Globus pallidus (tissue), 1 donor: ENCODE measurements around the gene AJM1.
A peak's percentile ranks its signal among the peaks of the same experiment; 100 is the strongest.
"Not testable (repeated sequence)": the region's sequence is repeated elsewhere in the genome, so short reads cannot be mapped to it uniquely, and the experiment has no call there.

Experiments
- DNase-seq: peaks from one replicate; pipeline ENCODE4 v3.0.0-alpha.2; 2015; ENCODE audit warnings: low spot score

Gene AJM1

DNA sequence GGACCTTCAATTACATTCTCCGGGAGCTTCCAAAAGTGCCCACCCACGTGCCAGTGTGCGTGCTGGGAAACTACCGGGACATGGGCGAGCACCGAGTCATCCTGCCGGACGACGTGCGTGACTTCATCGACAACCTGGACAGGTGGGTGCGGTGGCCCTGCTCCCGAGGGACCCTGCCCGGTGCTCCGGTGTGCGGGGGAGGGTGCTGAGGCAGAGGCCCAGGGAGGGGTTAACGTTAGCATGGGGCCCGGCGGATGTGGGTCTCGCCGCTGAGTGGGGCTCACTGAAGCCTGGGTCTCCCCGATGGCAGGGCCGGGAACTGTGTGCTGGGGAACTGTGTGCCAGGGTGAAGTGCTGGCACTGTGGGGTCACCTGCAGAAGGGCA, 10.6 kb upstream of the AJM1 start:
- DNase-seq, result no peak

DNA sequence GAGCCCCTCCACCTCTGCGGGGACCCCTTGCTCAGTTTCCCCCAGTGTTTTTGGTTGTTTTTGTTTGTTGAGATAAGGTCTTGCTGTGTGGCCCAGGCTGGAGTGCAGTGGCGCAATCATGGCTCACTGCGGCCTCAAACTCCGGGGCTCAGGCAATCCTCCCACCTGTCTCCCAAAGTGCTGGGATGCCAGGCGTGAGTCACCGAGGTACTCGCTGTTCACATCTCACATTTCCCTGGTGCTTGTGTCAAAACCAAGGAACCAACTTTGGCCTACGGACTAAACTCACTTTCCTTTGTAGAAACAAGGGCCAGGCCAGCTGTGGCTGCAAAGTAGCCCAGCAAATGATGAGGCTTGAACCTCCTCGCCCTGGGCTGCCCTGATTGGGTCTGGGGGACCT, 9.7 kb upstream of the AJM1 start:
- no peak for DNase-seq

DNA sequence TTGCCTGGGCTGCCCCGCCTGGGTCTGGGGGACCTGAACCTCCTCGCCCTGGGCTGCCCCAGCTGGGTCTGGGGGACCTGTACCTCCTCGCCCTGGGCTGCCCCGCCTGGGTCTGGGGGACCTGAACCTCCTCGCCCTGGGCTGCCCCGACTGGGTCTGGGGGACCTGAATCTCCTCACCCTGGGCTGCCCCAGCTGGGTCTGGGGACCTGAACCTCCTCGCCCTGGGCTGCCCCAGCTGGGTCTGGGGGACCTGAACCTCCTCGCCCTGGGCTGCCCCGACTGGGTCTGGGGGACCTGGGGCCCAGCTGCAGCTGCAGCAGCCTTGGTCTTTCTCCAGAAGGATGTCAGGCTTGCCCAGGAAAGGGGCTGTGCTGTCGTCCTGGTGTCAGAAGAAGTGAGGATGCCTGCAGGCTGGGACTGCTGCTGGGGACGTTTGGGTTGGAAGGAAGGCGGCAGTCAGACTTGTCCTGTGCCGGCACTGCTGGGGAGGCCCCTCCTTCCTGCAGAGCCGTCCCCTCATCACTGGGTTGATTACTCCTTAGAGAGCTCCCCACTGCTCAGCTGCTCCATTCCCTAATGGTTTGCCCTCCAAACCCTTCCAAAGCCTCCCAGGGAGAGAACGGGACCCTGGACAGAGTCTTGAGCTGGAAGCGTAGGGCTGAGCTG, 8.8 kb upstream of the AJM1 start:
- DNase-seq, result not testable (repeated sequence)

DNA sequence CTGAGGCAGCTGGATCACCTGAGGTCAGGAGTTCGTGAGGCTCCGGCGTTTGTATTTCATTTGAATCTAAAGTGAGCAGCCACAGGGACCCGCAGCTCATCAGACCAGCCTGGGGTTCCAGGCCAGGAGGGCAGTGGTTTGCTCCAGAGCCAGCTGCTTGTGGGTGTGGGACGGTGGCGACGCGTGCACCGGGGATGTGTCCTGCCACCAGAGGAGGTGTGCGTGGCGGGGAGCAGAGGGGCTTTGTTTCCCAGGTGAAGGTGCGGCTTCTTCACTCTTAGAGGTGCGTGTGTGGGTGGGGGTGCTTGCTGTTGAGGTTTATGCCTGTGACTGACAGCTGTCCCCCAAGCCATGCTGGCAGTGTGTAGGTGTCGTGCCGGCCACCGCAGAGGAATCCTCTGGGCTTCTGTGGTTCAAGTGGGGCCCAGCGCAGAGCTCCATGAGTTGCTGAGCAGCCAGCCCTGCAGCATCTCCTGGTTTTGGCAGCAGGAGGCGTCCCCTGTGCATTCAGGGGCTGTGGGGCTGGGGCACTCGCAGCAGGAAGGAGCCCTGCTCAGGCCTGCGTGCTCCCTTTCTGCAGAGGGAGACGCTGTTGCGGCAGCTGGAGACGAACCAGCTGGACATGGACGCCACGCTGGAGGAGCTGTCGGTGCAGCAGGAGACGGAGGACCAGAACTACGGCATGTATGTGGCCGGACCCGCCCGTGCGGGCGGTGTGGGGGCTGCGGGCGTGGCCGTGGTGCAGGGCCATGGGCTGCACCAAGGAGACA, 6.9 kb upstream of the AJM1 start:
- no peak for DNase-seq

DNA sequence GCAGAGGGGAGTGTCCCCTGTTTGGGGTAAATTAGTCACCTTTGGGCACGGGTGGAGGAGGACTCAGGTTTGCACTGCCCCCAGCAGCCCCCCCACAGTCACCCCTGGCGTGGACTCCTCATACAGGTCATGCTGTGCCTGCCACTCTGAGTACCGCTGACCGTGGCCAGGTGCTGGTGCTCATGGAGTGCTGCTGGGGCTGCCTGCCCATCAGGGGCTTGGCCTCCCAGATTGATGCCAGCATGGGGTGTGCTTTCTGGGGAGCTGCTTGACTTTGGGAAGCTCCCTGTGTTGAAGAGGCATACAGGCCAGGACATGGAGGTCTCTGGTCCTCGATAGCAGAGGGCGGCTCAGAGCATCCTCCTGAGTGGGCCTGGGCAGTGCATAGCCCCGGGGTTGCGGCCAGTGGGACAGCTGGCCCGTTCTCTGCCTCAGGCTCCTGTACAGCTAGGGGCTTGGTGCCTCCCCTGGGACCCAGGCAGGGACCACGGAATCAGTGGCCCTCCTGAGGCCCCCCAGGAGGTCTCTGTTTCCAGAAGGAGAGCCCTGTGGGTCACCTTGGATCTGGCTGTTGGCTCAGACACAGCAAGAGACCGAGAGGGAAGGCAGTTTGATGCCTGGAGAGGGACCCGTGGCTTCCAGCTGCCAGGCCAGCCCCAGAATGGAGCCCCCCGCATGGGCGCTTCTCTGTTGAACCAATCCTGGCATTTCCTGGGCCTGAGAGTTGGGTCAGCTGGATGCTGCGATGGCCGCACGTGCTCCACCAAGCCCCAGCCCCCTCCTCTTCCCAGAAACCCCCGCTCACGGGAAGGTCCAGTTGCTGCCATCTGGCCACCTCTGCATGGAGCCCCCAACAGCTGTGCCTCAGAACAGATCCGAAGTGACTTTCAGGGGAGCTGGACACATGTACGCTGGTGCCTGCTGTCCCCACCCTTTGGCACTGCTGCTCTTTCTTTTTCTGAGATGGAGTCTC, 6.1 kb upstream of the AJM1 start:
- DNase-seq, result no peak

DNA sequence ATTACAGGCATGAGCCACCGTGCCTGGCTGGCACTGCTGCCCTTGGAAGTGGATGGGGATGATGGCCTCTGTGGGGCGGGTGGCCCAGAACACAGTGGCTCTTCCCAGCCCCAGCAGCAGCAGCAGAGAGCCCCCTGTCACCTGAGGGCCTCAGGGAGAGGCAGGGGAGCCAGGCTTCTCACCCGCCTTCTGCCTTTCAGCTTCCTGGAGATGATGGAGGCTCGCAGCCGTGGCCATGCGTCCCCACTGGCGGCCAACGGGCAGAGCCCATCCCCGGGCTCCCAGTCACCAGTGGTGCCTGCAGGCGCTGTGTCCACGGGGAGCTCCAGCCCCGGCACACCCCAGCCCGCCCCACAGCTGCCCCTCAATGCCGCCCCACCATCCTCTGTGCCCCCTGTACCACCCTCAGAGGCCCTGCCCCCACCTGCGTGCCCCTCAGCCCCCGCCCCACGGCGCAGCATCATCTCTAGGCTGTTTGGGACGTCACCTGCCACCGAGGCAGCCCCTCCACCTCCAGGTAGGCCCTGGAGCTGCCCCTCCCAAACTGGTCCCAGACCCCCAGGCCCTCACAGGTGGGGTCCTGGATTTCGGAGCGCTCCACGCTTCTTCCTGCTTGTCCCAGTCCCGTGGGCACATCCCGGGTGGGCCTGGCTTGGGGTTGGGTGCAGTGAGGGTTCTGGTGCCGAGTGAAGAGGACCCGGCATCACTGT, 5.0 kb upstream of the AJM1 start:
- no peak for DNase-seq

DNA sequence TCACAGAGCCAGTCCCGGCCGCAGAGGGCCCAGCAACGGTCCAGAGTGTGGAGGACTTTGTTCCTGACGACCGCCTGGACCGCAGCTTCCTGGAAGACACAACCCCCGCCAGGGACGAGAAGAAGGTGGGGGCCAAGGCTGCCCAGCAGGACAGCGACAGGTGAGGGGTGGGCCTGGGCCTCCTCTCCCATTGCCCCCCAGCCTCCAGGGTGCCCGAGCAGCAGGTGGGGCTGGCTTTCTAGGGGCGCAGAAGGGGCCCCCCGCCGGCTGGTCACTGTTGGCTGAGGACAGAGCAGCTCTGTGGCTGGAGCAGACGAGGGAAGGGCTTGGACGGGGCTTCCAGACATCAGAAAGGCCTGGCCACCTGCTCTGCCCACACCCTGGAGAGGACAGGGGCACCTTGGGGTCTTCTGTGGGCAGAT, 4.4 kb upstream of the AJM1 start:
- not testable (repeated sequence) for DNase-seq

DNA sequence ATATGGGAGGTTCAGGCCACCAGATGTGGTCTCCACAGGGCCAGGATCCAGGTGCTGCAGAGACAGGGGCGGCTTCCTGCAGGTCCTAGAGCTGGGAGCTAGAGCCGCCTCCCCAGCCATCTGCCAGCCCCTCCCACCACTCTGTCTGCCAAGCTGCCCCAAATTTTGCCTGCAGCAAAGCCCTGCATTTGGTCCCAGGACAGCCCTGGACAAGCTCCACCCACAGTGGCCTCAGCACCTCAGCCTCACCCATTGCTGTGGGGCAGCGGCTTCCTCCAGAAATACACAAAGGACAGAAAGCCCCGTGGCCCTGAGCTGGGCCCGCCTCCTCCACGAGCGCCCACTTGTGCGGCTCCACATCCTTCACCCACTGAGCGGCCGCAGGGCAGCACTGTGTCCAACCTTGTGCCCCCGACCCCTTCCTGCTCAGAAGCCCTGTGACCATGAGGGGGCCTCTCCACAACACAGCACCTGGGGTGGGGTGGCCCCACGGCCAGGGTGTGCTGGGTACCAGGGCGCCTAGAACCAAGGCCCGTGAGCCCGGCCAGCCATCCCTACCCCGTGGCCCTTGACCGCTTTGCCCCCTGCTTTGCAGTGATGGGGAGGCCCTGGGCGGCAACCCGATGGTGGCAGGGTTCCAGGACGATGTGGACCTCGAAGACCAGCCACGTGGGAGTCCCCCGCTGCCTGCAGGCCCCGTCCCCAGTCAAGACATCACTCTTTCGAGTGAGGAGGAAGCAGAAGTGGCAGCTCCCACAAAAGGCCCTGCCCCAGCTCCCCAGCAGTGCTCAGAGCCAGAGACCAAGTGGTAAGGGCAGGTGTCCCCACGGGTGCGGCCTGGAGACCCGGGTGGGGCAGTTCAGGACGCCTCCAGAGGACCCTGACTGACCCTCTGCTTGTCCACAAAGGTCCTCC, 3.7 kb upstream of the AJM1 start:
- no peak for DNase-seq

DNA sequence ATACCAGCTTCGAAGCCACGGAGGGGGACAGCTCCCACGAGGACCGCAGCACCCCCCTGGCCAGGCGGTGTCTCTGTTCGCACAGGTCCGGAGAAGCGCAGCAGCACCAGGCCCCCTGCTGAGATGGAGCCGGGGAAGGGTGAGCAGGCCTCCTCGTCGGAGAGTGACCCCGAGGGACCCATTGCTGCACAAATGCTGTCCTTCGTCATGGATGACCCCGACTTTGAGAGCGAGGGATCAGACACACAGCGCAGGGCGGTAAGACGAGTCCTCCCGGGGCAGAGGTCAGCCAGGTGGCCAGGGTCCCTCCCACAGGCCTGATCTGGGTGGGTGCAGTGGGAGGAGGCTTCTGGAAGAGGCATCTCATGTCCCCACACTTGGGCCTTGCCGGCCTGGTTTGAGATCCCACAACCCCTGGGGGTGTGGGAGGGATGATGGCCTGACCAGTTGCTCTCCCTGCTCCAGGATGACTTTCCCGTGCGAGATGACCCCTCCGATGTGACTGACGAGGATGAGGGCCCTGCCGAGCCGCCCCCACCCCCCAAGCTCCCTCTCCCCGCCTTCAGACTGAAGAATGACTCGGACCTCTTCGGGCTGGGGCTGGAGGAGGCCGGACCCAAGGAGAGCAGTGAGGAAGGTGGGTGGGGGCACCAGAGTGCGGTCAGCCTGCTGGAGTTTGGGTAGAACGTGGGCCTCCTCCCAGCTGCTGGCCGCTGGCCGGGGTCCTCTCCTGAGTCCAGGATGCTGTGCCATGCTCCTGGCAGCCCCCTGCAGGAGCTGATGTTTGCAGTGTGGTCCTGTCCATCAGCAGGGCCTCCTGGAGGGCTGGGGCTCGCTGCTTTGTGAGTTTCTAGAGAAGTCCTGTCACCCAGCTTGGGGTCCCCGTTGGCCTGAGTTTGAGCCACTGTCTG, 2.8 kb upstream of the AJM1 start:
- DNase-seq, result no peak

DNA sequence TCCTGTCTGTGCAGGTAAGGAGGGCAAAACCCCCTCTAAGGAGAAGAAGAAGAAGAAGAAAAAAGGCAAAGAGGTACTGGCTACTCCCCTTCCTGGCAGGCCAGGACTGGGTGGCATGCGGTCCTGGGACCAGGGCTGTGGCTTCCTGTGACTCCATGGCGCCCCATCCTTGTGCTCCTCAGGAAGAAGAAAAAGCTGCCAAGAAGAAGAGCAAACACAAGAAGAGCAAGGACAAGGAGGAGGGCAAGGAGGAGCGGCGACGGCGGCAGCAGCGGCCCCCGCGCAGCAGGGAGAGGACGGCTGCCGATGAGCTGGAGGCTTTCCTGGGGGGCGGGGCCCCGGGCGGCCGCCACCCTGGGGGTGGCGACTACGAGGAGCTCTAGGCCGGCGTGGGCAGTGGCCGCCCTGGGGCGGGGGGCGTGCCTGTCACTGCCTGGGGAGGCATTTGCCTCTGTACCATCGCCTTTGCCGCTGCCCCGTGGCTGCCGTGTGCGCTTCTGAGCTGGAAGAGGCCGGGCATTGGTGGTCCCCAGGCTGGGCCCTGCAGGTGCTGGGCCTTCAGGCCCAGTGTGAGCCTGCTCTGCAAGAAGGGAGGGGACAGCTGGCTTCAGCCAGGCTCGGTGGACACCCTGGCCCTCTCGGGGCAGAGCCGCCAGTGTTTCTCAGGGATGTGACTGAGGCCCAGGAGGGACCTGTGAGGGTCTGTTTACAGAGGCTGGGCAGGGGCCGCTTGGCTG, 2.0 kb upstream of the AJM1 start:
- no peak for DNase-seq

DNA sequence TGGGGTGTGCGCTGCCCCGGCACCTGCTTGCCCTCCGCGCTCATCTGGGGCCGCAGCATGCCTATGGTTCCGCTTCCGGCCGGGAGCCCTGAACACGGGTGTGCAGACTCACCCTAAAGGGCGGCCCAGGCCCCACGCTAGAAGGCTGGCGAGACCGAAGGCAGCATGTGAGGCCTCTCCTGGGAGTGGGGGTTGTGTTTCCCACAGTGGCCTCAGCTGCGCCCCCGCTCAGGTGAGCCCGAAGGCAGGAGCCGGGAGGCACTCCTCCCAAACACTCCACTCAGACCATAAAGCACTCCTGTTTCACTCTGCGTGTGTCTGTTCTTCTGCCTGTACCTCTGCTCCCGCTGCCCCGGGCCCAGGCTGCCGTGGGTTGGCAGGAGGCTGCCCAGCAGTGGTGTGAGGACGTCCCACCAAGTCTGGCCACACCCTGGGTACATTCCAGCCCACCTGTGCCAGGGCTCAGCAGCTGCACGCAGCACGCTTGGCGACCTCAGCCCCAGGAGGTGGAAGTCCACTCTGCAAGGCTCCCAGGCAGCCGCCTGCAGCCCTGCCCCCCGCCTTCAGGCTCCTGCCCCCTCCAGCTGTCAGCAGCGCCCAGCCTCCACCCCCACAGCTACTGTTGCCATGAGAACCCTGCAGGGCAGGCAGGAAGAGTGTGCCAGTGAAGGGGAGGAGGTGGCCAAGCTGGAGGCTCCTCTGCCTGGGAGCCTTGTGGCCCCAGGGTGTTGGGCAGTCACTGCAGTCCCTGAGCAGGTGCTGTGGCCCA, 1.2 kb upstream of the AJM1 start:
- peak; percentile 88 for DNase-seq

DNA sequence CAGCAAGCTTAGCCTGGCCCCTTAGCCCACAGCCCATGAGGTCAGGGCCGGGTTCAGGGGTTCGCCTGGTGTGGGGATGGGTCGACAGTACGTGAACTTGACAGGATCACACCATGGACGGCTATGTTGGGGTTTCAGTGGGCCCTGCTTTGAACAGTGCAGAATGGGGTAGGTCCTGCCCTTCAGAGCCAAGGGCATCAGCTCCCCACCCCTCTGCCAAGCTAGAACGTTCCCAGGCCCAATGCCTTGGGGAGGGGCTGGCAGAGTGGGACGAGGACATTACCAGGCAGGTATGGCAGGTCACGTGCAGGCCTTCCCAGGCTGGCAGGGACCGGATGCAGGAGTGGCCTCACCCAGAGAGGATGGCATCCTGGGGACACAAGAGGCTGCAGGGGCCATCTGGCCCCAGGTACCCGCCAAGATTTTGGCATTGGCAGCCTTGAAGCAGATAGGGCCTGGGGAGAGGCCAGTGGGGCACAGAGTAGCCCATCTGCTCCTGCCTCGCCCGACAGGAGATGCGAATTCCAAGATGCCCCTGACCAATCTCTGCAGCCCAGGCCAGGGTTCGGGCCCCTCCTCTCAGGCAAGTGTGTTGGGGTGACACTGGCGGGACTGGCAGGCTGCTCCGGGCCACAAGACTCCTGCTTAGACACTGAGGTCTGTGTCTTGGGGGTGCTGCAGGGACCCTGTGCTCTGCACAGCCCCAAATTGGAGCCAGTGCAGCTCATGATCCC, 465 bp upstream of the AJM1 start:
- not testable (repeated sequence) for DNase-seq

DNA sequence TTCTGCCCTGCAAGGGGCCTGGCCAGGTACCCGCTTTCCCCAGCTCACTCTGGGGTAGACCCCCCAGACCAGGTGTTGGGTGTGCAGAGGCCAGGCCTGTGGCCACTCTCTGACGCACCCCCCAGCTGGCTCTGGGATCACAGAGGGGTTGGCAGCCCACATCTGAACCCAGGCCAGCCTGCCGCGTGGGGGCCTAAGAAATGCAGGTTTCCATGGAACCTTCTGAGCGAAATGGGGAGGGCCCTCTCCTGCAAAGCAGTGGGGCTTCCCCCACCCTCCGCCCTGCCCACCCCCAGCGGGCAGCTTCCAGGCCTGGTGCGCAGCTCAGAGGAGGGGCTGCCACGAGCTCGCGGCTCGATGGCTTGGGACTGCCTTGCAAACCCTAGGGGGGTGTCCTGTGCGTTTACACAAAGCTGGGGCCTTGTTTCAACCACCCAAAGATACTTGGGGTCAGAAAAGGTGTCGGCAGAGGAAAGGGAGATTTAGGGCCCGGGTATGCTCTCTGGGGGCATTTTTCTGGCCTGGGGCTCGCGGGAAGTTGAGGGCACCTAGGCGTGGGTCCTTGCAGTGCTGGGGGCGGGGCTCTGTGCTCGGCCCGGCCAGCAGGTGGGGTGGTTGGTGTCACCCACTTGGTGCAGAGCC, 1.0 kb downstream of the AJM1 start:
- DNase-seq, result not testable (repeated sequence)

DNA sequence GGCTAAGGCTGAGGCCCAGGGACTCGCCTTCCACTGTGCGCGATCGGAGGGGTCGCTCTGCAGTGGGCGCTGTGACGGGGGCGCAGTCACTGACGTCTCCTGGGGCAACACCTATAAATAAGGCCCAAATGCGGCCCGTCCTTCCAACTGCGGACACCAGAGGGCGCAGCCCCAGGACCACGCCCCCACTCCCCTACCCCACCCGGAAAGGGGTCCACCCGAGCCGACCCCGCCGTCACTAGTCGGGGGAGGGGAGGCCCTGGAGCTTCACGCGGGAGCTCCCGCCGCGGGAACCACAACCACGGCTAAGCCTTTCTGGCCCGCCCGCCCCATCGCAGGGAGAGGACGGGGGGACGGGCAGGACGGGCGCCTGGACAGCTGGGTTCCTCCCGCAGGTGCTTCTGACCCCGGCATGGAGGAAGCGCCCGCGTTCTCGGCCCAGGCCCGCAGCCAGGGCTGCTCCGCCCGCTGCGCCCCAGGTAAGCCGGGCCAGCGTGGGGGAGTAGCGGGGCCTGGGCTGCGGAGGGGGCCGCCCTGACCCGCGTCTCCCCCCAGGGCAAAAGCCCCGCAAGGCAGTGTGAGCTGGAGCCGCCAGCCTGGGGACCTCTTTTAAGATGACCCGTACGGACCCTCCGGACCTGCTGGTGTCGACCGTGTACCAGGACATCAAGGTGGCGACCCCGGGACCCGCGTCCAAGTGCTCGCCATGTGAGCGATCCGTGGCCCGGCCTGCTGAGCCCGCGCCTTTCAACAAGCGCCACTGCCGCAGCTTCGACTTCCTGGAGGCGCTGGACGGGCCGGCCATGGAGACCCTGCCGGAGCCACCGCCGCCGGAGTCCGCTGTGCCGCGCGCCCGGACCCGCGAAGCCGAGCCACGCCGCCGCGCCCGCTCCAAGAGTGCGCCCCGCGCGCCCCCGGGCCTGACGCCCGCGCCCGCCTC, 1.8 kb downstream of the AJM1 start:
- DNase-seq, result not testable (repeated sequence)

DNA sequence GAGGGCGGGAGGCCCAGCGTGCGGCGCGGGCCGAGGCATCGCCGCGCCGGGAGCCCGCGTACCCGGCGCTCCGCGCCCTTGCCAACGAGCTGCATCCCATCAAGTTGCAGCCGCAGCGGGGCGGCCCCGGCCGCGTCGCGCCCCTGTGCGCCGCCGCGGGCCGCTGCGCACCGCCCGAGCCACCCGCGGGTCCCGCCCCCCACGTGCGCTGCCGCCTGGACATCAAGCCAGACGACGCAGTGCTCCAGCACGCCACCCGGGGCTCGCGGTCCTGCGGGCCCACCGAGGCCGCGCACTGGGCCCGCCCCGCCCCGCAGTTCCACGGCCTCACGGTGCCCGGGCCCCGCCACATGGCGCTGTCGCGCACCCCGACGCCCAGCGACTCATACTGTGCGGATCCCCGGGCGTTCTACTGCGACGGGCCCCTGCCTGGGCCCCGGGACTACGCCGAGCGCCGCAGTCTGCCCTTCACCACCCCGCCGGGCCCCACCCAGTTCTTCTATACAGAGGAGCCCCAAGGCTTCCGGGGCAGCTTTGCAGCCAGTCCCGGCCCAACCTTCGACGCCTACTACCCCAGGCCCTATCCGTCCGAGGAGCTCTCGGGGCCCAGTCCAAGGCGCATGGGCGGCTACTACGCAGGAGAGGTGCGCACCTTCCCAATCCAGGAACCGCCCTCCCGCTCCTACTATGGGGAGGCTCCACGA, 2.6 kb downstream of the AJM1 start:
- no peak for DNase-seq
